ENCODE data around the gene CDH5. TPM values are rescaled to one million over a fixed set of nuclear protein-coding genes. Genes with fewer than 3 reads are reported as not detected.

Gene CDH5
- total and polyA plus RNA-seq, 2 of the 13 experiments (the other 11 are each of a cell fraction or from before 2014, with no cell fraction given): 0.71 to 1.1 TPM

- TF ChIP-seq PHF21A (CRISPR knock-in tag; IDR thresholded peaks at IDR 0.05): peak; percentile 58; the same call in 1 of the 2 replicates
- no peak for TF ChIP-seq HHEX (CRISPR knock-in tag; IDR thresholded peaks at IDR 0.05)
- 0 out of 2 replicates have a peak, but pooled peaks have one; percentile 10 for TF ChIP-seq ELF1 (CRISPR knock-in tag; IDR thresholded peaks at IDR 0.05)
- peak; percentile 75 for TF ChIP-seq ELF3 (CRISPR knock-in tag; IDR thresholded peaks at IDR 0.05)
- TF ChIP-seq REST (IDR thresholded peaks at IDR 0.05; ENCODE audit: borderline replicate concordance in 1 of 2, low read depth in 1 of 2, low read length in 2 of 2): no peak
- peak; percentile 52; the same call in 1 of the 2 replicates for TF ChIP-seq ZNF281 (CRISPR knock-in tag; IDR thresholded peaks at IDR 0.05; ENCODE audit: borderline replicate concordance)
- TF ChIP-seq TFDP2 (CRISPR knock-in tag; IDR thresholded peaks at IDR 0.05): peak; percentile 46; the same call in 1 of the 2 replicates
- peak; percentile 69 for TF ChIP-seq MAX (IDR thresholded peaks at IDR 0.05)
- no peak for TF ChIP-seq MBNL3 (CRISPR knock-in tag; conservative IDR thresholded peaks at IDR 0.05)
- no peak for TF ChIP-seq ZNF274 (CRISPR knock-in tag; IDR thresholded peaks at IDR 0.05)
- TF ChIP-seq TCF7 (IDR thresholded peaks at IDR 0.05; ENCODE audit: low read depth): no peak
- no peak for TF ChIP-seq PHB2 (IDR thresholded peaks at IDR 0.05; ENCODE audit: partially characterized antibody)
- TF ChIP-seq ZNF615 (CRISPR knock-in tag; IDR thresholded peaks at IDR 0.05; ENCODE audit: borderline replicate concordance): no peak
- TF ChIP-seq ZNF296 (CRISPR knock-in tag; conservative IDR thresholded peaks at IDR 0.05): 0 out of 2 replicates have a peak, but pooled peaks have one; percentile 36
- TF ChIP-seq ZNF30 (CRISPR knock-in tag; IDR thresholded peaks at IDR 0.05): no peak
- no peak; the same call in 1 of the 2 replicates for TF ChIP-seq ZC3H4 (CRISPR knock-in tag; IDR thresholded peaks at IDR 0.05; ENCODE audit: borderline replicate concordance)
- no peak for TF ChIP-seq CREBL2 (CRISPR knock-in tag; IDR thresholded peaks at IDR 0.05; ENCODE audit: borderline replicate concordance)
- peak; percentile 52; the same call in 1 of the 2 replicates for TF ChIP-seq ZNF891 (CRISPR knock-in tag; IDR thresholded peaks at IDR 0.05)
- TF ChIP-seq ZNF280B (CRISPR knock-in tag; IDR thresholded peaks at IDR 0.05; ENCODE audit: borderline replicate concordance): no peak
These were observed 68.3 kb downstream of the CDH5 start (continued) for GRCh38 chr16:66434619-66435430.

Data from HepG2 (cell line).